HG02588 (cell line): Measurements from ENCODE around the gene ZWINT.

ENCODE experiments used
- ATAC-seq: cut with Tn5 transposase; IDR thresholded peaks from one replicate; pipeline ENCODE4 v1.9.1; 2021; ENCODE audit warnings: mild to moderate bottlenecking, moderate library complexity; ENCODE audit not compliant: unreplicated experiment

The ZWINT gene

GRCh38 chr10:56360967-56361612 is at the start of gene ZWINT:
Gene ZWINT, minus strand, starts transcription at chr10:56361259. Its CDS starts 23 bp downstream, at chr10:56361236.
- peak; percentile 99 for ATAC-seq

GRCh38 chr10:56383806-56384205 is 22.7 kb upstream of the ZWINT start:
- ATAC-seq: no peak

GRCh38 chr10:56370217-56371113 is 9.4 kb upstream of the ZWINT start:
- ATAC-seq: no peak

GRCh38 chr10:56360583-56360966 is 484 bp downstream of the ZWINT start:
- no peak for ATAC-seq

- ATAC-seq: no peak
Measured at GRCh38 chr10:56359837-56360236, 1.2 kb downstream of the ZWINT start.

GRCh38 chr10:56357018-56357417 is 4.0 kb downstream of the ZWINT start:
- ATAC-seq: no peak

- no peak for ATAC-seq
Measured at GRCh38 chr10:56351909-56352630, 9.0 kb downstream of the ZWINT start.

- ATAC-seq: no peak
Measured at GRCh38 chr10:56349611-56350010, 11.4 kb downstream of the ZWINT start.

- no peak for ATAC-seq
Measured at GRCh38 chr10:56348101-56348500, 13.0 kb downstream of the ZWINT start.

GRCh38 chr10:56346845-56347415 is 14.1 kb downstream of the ZWINT start:
- ATAC-seq: no peak

GRCh38 chr10:56341612-56342011 is 19.4 kb downstream of the ZWINT start:
- no peak for ATAC-seq

- ATAC-seq: no peak
Measured at GRCh38 chr10:56329961-56330360, 31.1 kb downstream of the ZWINT start.

- ATAC-seq: no peak
Measured at GRCh38 chr10:56327118-56327517, 33.9 kb downstream of the ZWINT start.

- peak; percentile 96 for ATAC-seq
Measured at GRCh38 chr10:56319386-56319785, 41.7 kb downstream of the ZWINT start.

- peak; percentile 23 for ATAC-seq
Measured at GRCh38 chr10:56318816-56319215, 42.2 kb downstream of the ZWINT start.

GRCh38 chr10:56317603-56318002 is 43.5 kb downstream of the ZWINT start:
- ATAC-seq: no peak

- no peak for ATAC-seq
Measured at GRCh38 chr10:56316603-56317002, 44.5 kb downstream of the ZWINT start.
